ENCODE data around the gene NUDT16L1. TPM values are rescaled to one million over a fixed set of nuclear protein-coding genes. Genes with fewer than 3 reads are reported as not detected.
A peak's percentile ranks its signal among the peaks of the same experiment; 100 is the strongest.
"Not testable (repeated sequence)": the region's sequence is repeated elsewhere in the genome, so short reads cannot be mapped to it uniquely, and the experiment has no call there.

The NUDT16L1 gene
- total RNA-seq, 2 donors from 2014 or later, result 43.0 to 43.8 TPM

DNA sequence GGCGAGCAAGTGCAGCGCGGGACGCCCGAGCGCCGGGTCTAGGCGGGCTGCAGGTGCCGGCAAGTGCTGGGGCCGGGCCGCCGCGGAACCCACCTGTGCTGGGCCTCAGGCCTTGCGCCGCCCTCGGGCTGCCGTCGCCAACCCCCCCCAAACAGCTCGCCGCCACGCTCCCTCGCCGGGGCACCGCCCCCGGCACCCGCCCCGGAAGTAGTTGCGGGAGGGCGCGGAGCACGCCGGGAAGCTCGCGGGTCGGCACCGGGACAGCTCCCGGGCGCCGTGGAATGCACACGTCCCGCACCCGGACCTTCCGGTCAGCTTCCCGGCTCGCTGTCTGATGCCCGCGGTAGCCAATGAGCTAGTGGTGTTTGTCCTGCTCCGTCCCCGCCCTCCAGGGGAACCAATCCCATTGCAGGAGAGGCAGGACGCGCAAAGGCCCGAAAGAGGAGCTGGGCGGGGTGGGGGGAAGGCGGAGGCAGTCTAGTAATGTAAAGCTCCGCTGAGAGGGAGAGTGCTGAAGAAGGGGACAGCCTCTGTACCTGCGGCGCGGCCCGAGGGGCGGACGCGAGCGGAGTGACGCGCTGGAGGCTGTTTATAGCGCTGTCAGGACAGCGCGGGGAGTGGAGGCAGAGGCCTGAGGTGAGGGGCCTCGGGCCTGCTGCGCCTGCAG lies 40.8 kb downstream of the NUDT16L1 start, which contains the start of the genes ANKS3 and DNAAF8:
Gene ANKS3, minus strand, starts transcription at position 209 of the 667 bp plus-strand sequence. CDS start 4,122 bp downstream, outside the sequence.
Gene DNAAF8, plus strand, starts transcription at position 475 of the 667 bp plus-strand sequence. CDS start 1,978 bp downstream, outside the sequence.
- ATAC-seq (peak; percentile 96), DNase-seq (peak; percentile 91 to 98)
- intact Hi-C loops (cut with DNase I, micrococcal nuclease), result no loop called here

GRCh38 chr16:4734730-4735535 lies 41.6 kb downstream of the NUDT16L1 start:
- ATAC-seq (peak; percentile 77), DNase-seq (peak; percentile 91 to 96)
- intact Hi-C loops (cut with DNase I, micrococcal nuclease), result no loop called here

DNA sequence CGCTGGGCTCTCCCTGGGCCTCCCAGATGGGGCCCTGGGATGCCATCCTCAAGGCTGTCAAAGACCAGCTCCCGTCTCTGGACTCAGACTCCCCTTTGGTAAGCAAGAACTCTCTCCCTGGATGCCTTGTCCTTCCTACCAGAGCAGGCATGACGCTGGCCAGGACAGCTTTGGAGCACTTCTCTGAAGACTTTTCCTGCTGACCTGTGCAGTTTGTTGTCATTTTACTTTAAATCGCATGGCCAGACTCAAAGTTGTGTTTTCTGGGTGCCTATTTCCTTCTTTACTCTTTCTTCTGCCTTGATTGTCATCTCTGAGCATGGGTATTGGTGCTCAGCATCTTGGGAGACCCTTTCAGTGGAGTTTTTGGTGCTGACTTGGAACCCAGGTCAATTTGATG lies 43.2 kb downstream of the NUDT16L1 start:
- intact Hi-C loops (cut with DNase I, micrococcal nuclease), result no loop called here
- DNase-seq (no peak), ATAC-seq (no peak)

- no peak for ATAC-seq
- DNase-seq, result no peak
- intact Hi-C loops (cut with DNase I, micrococcal nuclease), result no loop called here
These were observed 44.2 kb downstream of the NUDT16L1 start for GRCh38 chr16:4737545-4737944.

GRCh38 chr16:4738370-4738769 lies 45.0 kb downstream of the NUDT16L1 start:
- DNase-seq; intact Hi-C loops (cut with DNase I, micrococcal nuclease); ATAC-seq: not testable (repeated sequence)

GRCh38 chr16:4743226-4743878 lies 50.0 kb downstream of the NUDT16L1 start:
- DNase-seq (peak; percentile 42 to 55), ATAC-seq (peak; percentile 83)
- intact Hi-C loops (cut with DNase I, micrococcal nuclease), result no loop called here

DNA sequence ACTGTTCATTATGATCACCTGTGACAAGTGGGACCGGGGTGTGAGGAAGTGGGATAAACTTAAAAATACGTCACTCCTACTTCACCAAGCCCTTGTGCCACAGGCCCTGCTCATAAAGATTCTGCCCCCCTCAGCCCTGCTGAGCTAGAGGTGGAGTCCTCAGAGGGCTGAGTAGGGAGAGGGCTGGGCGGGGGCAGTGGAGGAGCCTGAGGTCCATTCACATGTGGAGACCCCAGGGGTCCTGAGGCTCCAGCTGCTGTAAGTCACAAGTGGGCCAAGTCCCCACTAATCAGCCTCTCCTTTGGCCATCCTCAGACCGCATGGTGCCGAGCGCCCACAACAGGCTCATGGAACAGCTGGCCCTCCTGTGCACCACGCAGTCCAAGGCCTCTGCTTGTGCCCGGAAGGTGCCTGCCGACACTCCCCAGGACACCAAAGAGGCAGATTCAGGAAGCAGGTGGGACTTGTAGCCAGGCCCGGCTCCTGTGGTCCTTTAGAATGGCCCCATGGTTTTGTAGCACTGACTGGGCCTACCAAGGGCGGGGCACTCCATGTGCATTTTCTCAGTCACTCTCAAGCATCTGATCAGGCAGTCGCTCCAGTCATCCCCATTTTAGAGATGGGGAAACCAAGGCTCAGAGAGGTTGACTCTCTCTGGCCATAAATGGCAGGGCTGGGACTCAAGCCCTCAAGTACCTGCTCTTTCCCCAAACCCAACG lies 51.4 kb downstream of the NUDT16L1 start:
- intact Hi-C loops (cut with DNase I, micrococcal nuclease), result no loop called here
- no peak for ATAC-seq
- DNase-seq, result no peak

DNA sequence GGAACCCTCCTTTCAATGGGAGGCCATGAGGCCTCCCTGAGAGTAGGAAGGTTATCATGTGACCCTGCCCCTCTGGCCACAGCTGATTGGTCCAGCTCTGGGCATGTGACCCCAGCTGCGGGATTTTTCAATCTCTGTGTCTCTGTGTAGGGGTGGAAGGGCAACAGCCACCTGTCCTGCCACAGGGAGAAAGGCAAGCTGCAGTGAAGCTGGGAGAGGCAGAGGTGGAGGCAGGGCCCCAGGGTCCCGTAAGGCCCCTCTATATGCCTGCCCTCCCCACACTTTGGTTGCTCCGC lies 51.9 kb downstream of the NUDT16L1 start:
- DNase-seq (no peak), ATAC-seq (no peak)
- intact Hi-C loops (cut with DNase I, micrococcal nuclease), result no loop called here

Small RNAs within 50 kb of the gene (microRNA-seq; reads per million reads assigned to microRNA genes)
- 0 to 0.53 reads per million in 2 donors for gene MIR6769A

Other genes starting within 250 kb of the NUDT16L1 start
- gene NMRAL1, start 218.9 kb upstream of the NUDT16L1 start, total RNA-seq, result 10 to 100 TPM; 36.9 to 39.6 TPM
- 10 to 100 TPM; 61.2 to 65.2 TPM for gene HMOX2, start 217.2 kb upstream of the NUDT16L1 start, total RNA-seq
- 10 to 100 TPM; 17.1 to 26.8 TPM for gene CDIP1, start 154.8 kb upstream of the NUDT16L1 start, total RNA-seq
- under 1 TPM in 1 of 2 donors, not detected in 1; 0.11 TPM for gene C16orf96, start 137.2 kb upstream of the NUDT16L1 start, total RNA-seq
- gene UBALD1, start 78.7 kb upstream of the NUDT16L1 start, total RNA-seq, result 10 to 100 TPM; 17.1 to 19.6 TPM
- gene MGRN1, start 68.7 kb upstream of the NUDT16L1 start, total RNA-seq, result 10 to 100 TPM; 71.9 to 84.6 TPM
- 10 to 100 TPM; 13.5 to 21.2 TPM for gene ANKS3, start 40.7 kb downstream of the NUDT16L1 start, total RNA-seq
- under 1 TPM; 0.49 to 0.67 TPM for gene DNAAF8, start 41.0 kb downstream of the NUDT16L1 start, total RNA-seq
- gene ZNF500, start 73.6 kb downstream of the NUDT16L1 start, total RNA-seq, result 10 to 100 TPM; 12.4 to 13.7 TPM
- under 1 TPM in 1 of 2 donors, not detected in 1; 0.75 TPM for gene SEPTIN12, start 94.8 kb downstream of the NUDT16L1 start, total RNA-seq
- 100 to 1,000 TPM; 448 to 580 TPM for gene SMIM22, start 101.8 kb downstream of the NUDT16L1 start, total RNA-seq
- 10 to 100 TPM; 21.2 to 26.1 TPM for gene ROGDI, start 109.1 kb downstream of the NUDT16L1 start, total RNA-seq
- 100 to 1,000 TPM; 106 to 114 TPM for gene GLYR1, start 153.7 kb downstream of the NUDT16L1 start, total RNA-seq
- gene UBN1, start 153.9 kb downstream of the NUDT16L1 start, total RNA-seq, result 10 to 100 TPM; 34.8 to 43.5 TPM
- gene PPL, start 243.6 kb downstream of the NUDT16L1 start, total RNA-seq, result 10 to 100 TPM; 14.7 to 15.6 TPM